CD4-positive, alpha-beta memory T cell (primary cell): Measurements from ENCODE around the gene SPATS2L. TPM values are rescaled to one million over a fixed set of nuclear protein-coding genes. Genes with fewer than 3 reads are reported as not detected.

Source experiments
- CTCF ChIA-PET: fragments of 350-600 bp; sonication (Branson Sonifier 250); formaldehyde crosslinking; loops from one replicate; lab custom pipeline; 2021; ENCODE audit warnings: inconsistent platforms; ENCODE audit not compliant: partially characterized antibody; lab: Charles Lee
- POLR2A ChIA-PET: fragments of 350-600 bp; sonication (Branson Sonifier 250); formaldehyde crosslinking; loops from one replicate; lab custom pipeline; 2021; ENCODE audit not compliant: partially characterized antibody; lab: Charles Lee
- DNase-seq, 5 donors: peaks; one replicate each; pipeline versions ENCODE4 v3.0.0 to v3.0.0-alpha.2; 2020 to 2022; ENCODE audit warnings: mixed read lengths in 1 of 5
- H3K27ac ChIP-seq: one replicate; pipeline ENCODE4 v1.7.0; 2013; ENCODE audit warnings: low read depth, low read length
- H3K27me3 ChIP-seq: 2 replicates; pipeline ENCODE4 v1.7.0; 2013; ENCODE audit warnings: mild to moderate bottlenecking, low read length, moderate library complexity; ENCODE audit not compliant: insufficient read depth
- H3K36me3 ChIP-seq: 2 replicates; pipeline ENCODE4 v1.7.0; 2013; ENCODE audit warnings: mild to moderate bottlenecking, low read length, moderate library complexity; ENCODE audit not compliant: insufficient read depth
- H3K4me1 ChIP-seq: 2 replicates; pipeline ENCODE4 v1.7.0; 2013; ENCODE audit warnings: mild to moderate bottlenecking, low read length, moderate library complexity; ENCODE audit not compliant: insufficient read depth
- H3K4me3 ChIP-seq, 2 donors: one replicate each; pipeline ENCODE4 v1.7.0; 2013; ENCODE audit warnings: low read length in 2 of 2, mild to moderate bottlenecking in 1 of 2
- H3K9me3 ChIP-seq, 2 donors: one replicate each; pipeline ENCODE4 v1.7.0; 2013; ENCODE audit warnings: low read length in 2 of 2, control low read depth in 1 of 2; ENCODE audit not compliant: control insufficient read depth in 1 of 2
- H3K27ac Mint-ChIP-seq, 7 donors: one replicate each; pipeline ENCODE4 v1.8.0; 2020 to 2021; ENCODE audit warnings: mixed read lengths in 7 of 7, mild to moderate bottlenecking in 6 of 7, inconsistent platforms in 3 of 7, moderate library complexity in 3 of 7
- H3K27me3 Mint-ChIP-seq, 2 donors: one replicate each; pipeline ENCODE4 v1.8.0; 2020 to 2021; ENCODE audit warnings: mixed read lengths in 2 of 2
- H3K36me3 Mint-ChIP-seq, 2 donors: one replicate each; pipeline ENCODE4 v1.8.0; 2020 to 2021; ENCODE audit warnings: mixed read lengths in 2 of 2, inconsistent platforms in 1 of 2, mild to moderate bottlenecking in 1 of 2
- H3K4me1 Mint-ChIP-seq, 4 donors: one replicate each; pipeline ENCODE4 v1.8.0; 2020 to 2021; ENCODE audit warnings: mixed read lengths in 4 of 4, mild to moderate bottlenecking in 1 of 4
- H3K4me3 Mint-ChIP-seq, 8 donors: one replicate each; pipeline ENCODE4 v1.8.0; 2020 to 2021; ENCODE audit warnings: mixed read lengths in 8 of 8, mild to moderate bottlenecking in 7 of 8, moderate library complexity in 6 of 8, inconsistent platforms in 3 of 8
- H3K9me3 Mint-ChIP-seq, 8 donors: one replicate each; pipeline ENCODE4 v1.8.0; 2020 to 2021; ENCODE audit warnings: mixed read lengths in 8 of 8, mild to moderate bottlenecking in 5 of 8, inconsistent platforms in 3 of 8, moderate library complexity in 1 of 8
- intact Hi-C: fragments of 100-400 bp; cut with micrococcal nuclease; formaldehyde crosslinking; loops from one replicate; pipeline ENCODE4 v1.15.1; 2023
- polyA plus RNA-seq, 2 donors: library from polyadenylated mRNA; unstranded; fragments of 300-500 nt; fragmentation: Illumina TruSeq; gene quantifications; one replicate each; pipeline ENCODE4 v1.2.3, GENCODE V29; 2021
- total RNA-seq, 2 experiments: library from RNA; stranded (reverse); gene quantifications; one replicate each; pipeline ENCODE4 v1.2.3, GENCODE V29; 2021

The SPATS2L gene, protein sequence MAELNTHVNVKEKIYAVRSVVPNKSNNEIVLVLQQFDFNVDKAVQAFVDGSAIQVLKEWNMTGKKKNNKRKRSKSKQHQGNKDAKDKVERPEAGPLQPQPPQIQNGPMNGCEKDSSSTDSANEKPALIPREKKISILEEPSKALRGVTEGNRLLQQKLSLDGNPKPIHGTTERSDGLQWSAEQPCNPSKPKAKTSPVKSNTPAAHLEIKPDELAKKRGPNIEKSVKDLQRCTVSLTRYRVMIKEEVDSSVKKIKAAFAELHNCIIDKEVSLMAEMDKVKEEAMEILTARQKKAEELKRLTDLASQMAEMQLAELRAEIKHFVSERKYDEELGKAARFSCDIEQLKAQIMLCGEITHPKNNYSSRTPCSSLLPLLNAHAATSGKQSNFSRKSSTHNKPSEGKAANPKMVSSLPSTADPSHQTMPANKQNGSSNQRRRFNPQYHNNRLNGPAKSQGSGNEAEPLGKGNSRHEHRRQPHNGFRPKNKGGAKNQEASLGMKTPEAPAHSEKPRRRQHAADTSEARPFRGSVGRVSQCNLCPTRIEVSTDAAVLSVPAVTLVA
- total RNA-seq (1 to 10 TPM; 5.9 to 6.6 TPM), polyA plus RNA-seq (1 to 10 TPM; 5.2 to 6.1 TPM)

DNA sequence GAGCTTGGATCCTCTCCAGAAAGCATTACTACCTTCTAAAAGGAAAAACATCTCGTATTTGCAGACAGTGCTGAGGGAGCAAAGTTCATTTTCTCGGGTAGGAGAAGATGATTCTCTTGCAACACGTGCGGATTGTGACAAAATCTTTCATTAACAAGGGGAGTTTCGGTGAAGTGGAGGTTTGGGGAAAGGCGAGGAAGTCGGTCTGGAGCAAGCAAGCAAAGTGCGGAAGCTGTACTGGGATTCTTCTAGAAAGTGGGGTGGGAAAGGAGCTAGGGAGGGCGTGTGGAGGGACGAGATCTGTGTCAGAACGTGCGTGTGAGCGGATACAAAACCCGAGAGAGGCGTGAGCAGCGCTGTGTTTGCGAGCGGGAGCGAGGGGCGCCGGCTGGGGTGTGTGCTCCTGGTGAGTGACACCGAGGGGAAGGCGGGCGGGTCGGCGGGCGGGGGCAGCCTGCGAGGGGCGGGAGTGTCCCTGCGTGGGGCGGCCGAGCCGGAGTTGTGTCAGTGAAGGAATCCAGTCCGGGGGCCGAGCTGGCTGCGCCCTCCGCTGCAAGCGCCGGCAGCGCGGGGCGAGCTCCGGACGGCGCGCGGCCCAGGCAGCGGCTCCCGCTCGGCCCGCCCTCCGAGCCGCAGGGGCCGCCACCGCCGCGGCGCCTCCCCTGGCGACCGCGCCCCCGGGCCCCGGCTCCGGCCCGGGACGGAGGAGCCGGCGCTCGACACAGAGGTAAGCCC lies at the start of gene SPATS2L:
Gene SPATS2L (plus strand): TSS at position 498 of the 735 bp plus-strand sequence. CDS start 82,552 bp downstream, outside the sequence.
- ChIA-PET CTCF (interaction anchor here (0.5 to 1.2 kb wide), 3 partner anchors 70 to 1905 kb away, joined by 3 to 4 read pairs (median 3); no protein-coding TSS in a partner anchor), POLR2A (interaction anchor here (1.0 to 1.2 kb wide), 3 partner anchors 37 to 162 kb away, joined by 3 to 4 read pairs (median 3); no protein-coding TSS in a partner anchor)
- Histone ChIP-seq H3K4me3 (peak within 1 kb of the TSS; percentile 48 to 55), H3K9me3 (no peaks in the 10 kb centered on the region), H3K4me1 (peaks cover 4% of the 10 kb centered on the region), H3K27me3 (no peaks in the 10 kb centered on the region), H3K27ac (no peak within 1 kb of the TSS), H3K36me3 (no peaks in the 10 kb centered on the region)
- peak within 1 kb of the TSS; percentile 84 to 100 (median 93) for H3K4me3 Mint-ChIP-seq
- H3K4me1 Mint-ChIP-seq: peaks cover 7 to 18% (median 10%) of the 10 kb centered on the region in 4 donors
- H3K9me3 Mint-ChIP-seq: peaks cover 0 to 2% (median 0%) of the 10 kb centered on the region in 8 donors
- peak; percentile 23 to 57 (median 31) for DNase-seq
- peak within 1 kb of the TSS; percentile 21 to 91 (median 77) for H3K27ac Mint-ChIP-seq
- peaks cover 0 to 7% of the 10 kb centered on the region in 2 donors for H3K36me3 Mint-ChIP-seq
- peaks cover 0 to 4% of the 10 kb centered on the region in 2 donors for H3K27me3 Mint-ChIP-seq
- intact Hi-C loops: loop anchor here (1.0 to 5.0 kb wide), 4 partner anchors 68 to 319 kb away; no protein-coding TSS in a partner anchor

GRCh38 chr2:200257570-200257969 lies 48.9 kb upstream of the SPATS2L start:
- H3K9me3 ChIP-seq: no peaks in the 10 kb centered on the region
- intact Hi-C loops: no loop called here
- POLR2A ChIA-PET: no interaction called here
- Mint-ChIP-seq H3K36me3 (no peaks in the 10 kb centered on the region), H3K9me3 (peaks cover 0 to 3% (median 0%) of the 10 kb centered on the region in 8 donors), H3K27me3 (peaks cover 2 to 4% of the 10 kb centered on the region in 2 donors), H3K27ac (no peak overlapping the region), H3K4me1 (no peaks in the 10 kb centered on the region), H3K4me3 (no peak overlapping the region)
- no peaks in the 10 kb centered on the region for H3K27me3 ChIP-seq
- CTCF ChIA-PET: no interaction called here
- H3K27ac ChIP-seq: no peak overlapping the region
- no peak for DNase-seq
- H3K4me1 ChIP-seq: no peaks in the 10 kb centered on the region
- H3K4me3 ChIP-seq: no peak overlapping the region
- H3K36me3 ChIP-seq: no peaks in the 10 kb centered on the region

DNA sequence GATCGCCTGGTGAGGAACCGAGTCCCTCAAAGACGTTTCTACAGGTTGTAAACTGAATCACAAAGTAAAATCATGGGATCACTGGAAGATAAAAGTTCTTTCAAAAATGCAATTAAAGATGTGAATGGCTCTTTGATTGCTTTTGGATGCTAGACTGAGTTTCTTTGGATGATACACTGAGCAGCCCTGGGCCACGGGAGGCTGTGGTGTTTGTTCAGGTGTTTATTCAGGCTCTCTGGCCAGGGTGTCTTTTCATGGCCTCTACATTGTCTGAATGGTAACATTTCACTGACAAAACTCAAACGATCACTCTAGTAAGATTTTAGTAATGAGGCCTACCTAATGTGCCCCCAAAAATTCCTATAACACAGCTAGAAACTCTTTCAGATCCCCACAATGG lies 48.4 kb upstream of the SPATS2L start:
- Histone ChIP-seq H3K36me3 (no peaks in the 10 kb centered on the region), H3K4me3 (no peak overlapping the region), H3K4me1 (no peaks in the 10 kb centered on the region), H3K27ac (no peak overlapping the region), H3K9me3 (no peaks in the 10 kb centered on the region), H3K27me3 (no peaks in the 10 kb centered on the region)
- POLR2A ChIA-PET: no interaction called here
- no peak for DNase-seq
- intact Hi-C loops: no loop called here
- peaks cover 0 to 3% (median 0%) of the 10 kb centered on the region in 8 donors for H3K9me3 Mint-ChIP-seq
- H3K27me3 Mint-ChIP-seq: peaks cover 2 to 3% of the 10 kb centered on the region in 2 donors
- H3K27ac Mint-ChIP-seq: no peak overlapping the region
- no peaks in the 10 kb centered on the region for H3K4me1 Mint-ChIP-seq
- H3K4me3 Mint-ChIP-seq: no peak overlapping the region
- no peaks in the 10 kb centered on the region for H3K36me3 Mint-ChIP-seq
- CTCF ChIA-PET: no interaction called here

GRCh38 chr2:200258881-200259576 lies 47.5 kb upstream of the SPATS2L start:
- Histone ChIP-seq H3K4me1 (no peaks in the 10 kb centered on the region), H3K36me3 (no peaks in the 10 kb centered on the region), H3K4me3 (no peak overlapping the region), H3K27ac (no peak overlapping the region), H3K9me3 (no peaks in the 10 kb centered on the region), H3K27me3 (no peaks in the 10 kb centered on the region)
- DNase-seq: no peak
- H3K4me1 Mint-ChIP-seq: no peaks in the 10 kb centered on the region
- H3K27me3 Mint-ChIP-seq: peaks cover 2 to 3% of the 10 kb centered on the region in 2 donors
- H3K36me3 Mint-ChIP-seq: no peaks in the 10 kb centered on the region
- H3K9me3 Mint-ChIP-seq: peaks cover 0 to 3% (median 0%) of the 10 kb centered on the region in 8 donors
- intact Hi-C loops: no loop called here
- no peak overlapping the region for H3K27ac Mint-ChIP-seq
- CTCF ChIA-PET: no interaction called here
- POLR2A ChIA-PET: no interaction called here
- H3K4me3 Mint-ChIP-seq: no peak overlapping the region

DNA sequence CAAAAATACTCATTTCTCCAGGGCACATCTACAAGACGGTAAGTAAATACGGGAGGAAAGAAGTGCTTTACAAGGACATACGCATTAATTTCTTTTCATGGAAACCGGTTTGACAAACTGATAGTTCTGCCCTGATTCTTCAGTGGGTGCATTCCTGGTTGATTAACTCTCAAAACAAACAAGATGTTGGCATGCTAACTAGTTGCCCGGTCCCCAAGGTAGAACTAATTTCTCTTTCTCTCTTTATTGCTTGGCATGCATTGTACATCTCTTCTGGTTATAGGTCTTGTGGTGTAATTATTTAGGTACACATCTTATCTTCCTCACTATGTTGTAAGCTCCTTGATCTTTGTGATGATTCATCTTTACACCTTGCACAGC lies 46.9 kb upstream of the SPATS2L start:
- no peak overlapping the region for H3K4me3 ChIP-seq
- no peaks in the 10 kb centered on the region for H3K36me3 ChIP-seq
- no peaks in the 10 kb centered on the region for H3K27me3 ChIP-seq
- no peak overlapping the region for H3K27ac ChIP-seq
- DNase-seq: no peak
- Mint-ChIP-seq H3K4me1 (no peaks in the 10 kb centered on the region), H3K27me3 (peaks cover 2% of the 10 kb centered on the region in 2 donors), H3K27ac (no peak overlapping the region), H3K4me3 (no peak overlapping the region), H3K9me3 (peaks cover 0 to 3% (median 0%) of the 10 kb centered on the region in 8 donors), H3K36me3 (no peaks in the 10 kb centered on the region)
- CTCF ChIA-PET: no interaction called here
- no peaks in the 10 kb centered on the region for H3K4me1 ChIP-seq
- POLR2A ChIA-PET: no interaction called here
- intact Hi-C loops: no loop called here
- no peaks in the 10 kb centered on the region for H3K9me3 ChIP-seq

DNA sequence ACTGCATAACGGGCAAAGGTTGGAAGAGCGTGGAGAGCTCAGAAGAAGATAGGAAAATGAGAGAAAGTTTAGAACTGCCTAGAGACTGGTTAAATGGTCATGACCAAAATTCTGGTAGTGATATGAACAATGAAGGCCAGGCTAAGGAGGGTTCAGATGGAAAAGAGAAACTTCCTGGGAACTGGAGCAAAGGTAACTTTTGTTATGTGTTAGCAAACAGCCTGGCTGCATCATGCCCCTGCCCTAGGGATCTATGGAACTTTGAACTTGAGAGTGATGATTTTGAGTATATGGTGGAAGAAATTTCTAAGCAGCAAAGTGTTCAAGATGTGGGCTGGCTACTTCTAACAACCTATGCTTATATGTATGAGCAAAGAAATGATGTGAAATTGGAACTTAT lies 44.4 kb upstream of the SPATS2L start:
- Mint-ChIP-seq H3K4me3 (no peak overlapping the region), H3K27ac (no peak overlapping the region), H3K9me3 (peaks cover 0 to 3% (median 0%) of the 10 kb centered on the region in 8 donors), H3K27me3 (no peaks in the 10 kb centered on the region), H3K4me1 (no peaks in the 10 kb centered on the region), H3K36me3 (no peaks in the 10 kb centered on the region)
- no peaks in the 10 kb centered on the region for H3K36me3 ChIP-seq
- H3K4me1 ChIP-seq: no peaks in the 10 kb centered on the region
- H3K27ac ChIP-seq: no peak overlapping the region
- H3K4me3 ChIP-seq: no peak overlapping the region
- POLR2A ChIA-PET: no interaction called here
- no peaks in the 10 kb centered on the region for H3K27me3 ChIP-seq
- no peaks in the 10 kb centered on the region for H3K9me3 ChIP-seq
- no peak for DNase-seq
- intact Hi-C loops: no loop called here
- CTCF ChIA-PET: no interaction called here
